Measurements from ENCODE around the gene MAP2K4.

DNA sequence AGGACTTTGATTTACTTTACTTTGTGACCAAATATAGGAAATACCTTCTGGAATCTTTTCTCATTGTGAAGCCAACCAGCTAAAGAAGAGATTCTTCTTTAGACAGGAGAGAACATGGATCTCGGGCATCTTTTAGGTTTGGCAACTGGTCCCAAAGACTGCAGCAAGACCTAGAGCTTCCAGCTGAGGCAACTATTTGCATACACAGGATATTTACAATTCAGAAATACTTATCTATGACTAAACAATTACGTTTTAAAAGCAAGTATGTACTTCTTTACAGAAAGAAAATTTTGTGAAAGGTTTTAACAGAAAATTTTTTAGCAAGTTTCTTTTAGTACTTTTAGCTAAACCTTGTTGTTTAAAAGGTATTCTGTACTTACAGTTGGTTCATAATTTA lies 106.5 kb downstream of the MAP2K4 start:
- TF ChIP-seq CEBPZ (IDR thresholded peaks at IDR 0.05; ENCODE audit: low read length) (no peak), PRMT3 (CRISPR knock-in tag; IDR thresholded peaks at IDR 0.05; ENCODE audit: borderline replicate concordance, low read depth) (no peak), NFYB (CRISPR knock-in tag; IDR thresholded peaks at IDR 0.05) (no peak), USF2 (IDR thresholded peaks at IDR 0.05; ENCODE audit: low read depth, low read length) (no peak), USF2 (CRISPR knock-in tag; IDR thresholded peaks at IDR 0.05; ENCODE audit: borderline replicate concordance) (no peak), ETV5 (CRISPR knock-in tag; IDR thresholded peaks at IDR 0.05; ENCODE audit: borderline replicate concordance) (no peak), ZBTB8A (CRISPR knock-in tag; IDR thresholded peaks at IDR 0.05; ENCODE audit: borderline replicate concordance, low read depth) (no peak), TBL1XR1 (IDR thresholded peaks at IDR 0.05; ENCODE audit: borderline replicate concordance, low read length, partially characterized antibody) (no peak), EZH2 (conservative IDR thresholded peaks at IDR 0.05; ENCODE audit: low read depth, low read length) (no peak)
- TF ChIP-seq, protein P1, sequence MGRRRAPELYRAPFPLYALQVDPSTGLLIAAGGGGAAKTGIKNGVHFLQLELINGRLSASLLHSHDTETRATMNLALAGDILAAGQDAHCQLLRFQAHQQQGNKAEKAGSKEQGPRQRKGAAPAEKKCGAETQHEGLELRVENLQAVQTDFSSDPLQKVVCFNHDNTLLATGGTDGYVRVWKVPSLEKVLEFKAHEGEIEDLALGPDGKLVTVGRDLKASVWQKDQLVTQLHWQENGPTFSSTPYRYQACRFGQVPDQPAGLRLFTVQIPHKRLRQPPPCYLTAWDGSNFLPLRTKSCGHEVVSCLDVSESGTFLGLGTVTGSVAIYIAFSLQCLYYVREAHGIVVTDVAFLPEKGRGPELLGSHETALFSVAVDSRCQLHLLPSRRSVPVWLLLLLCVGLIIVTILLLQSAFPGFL (CRISPR knock-in tag; IDR thresholded peaks at IDR 0.05) = no peak
- TF ChIP-seq, protein P2, sequence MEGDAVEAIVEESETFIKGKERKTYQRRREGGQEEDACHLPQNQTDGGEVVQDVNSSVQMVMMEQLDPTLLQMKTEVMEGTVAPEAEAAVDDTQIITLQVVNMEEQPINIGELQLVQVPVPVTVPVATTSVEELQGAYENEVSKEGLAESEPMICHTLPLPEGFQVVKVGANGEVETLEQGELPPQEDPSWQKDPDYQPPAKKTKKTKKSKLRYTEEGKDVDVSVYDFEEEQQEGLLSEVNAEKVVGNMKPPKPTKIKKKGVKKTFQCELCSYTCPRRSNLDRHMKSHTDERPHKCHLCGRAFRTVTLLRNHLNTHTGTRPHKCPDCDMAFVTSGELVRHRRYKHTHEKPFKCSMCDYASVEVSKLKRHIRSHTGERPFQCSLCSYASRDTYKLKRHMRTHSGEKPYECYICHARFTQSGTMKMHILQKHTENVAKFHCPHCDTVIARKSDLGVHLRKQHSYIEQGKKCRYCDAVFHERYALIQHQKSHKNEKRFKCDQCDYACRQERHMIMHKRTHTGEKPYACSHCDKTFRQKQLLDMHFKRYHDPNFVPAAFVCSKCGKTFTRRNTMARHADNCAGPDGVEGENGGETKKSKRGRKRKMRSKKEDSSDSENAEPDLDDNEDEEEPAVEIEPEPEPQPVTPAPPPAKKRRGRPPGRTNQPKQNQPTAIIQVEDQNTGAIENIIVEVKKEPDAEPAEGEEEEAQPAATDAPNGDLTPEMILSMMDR (CRISPR knock-in tag; IDR thresholded peaks at IDR 0.05) = no peak
